GM18909 (cell line): Measurements from ENCODE around the gene SNAPC2.

ENCODE experiments used
- ATAC-seq: cut with Tn5 transposase; IDR thresholded peaks from one replicate; pipeline ENCODE4 v1.9.1; 2021; ENCODE audit warnings: mild to moderate bottlenecking; ENCODE audit not compliant: unreplicated experiment, poor library complexity

The SNAPC2 gene

GRCh38 chr19:7919610-7920518 lies at the start of gene SNAPC2:
Gene SNAPC2, plus strand, starts transcription at chr19:7920338. Its CDS starts 29 bp downstream, at chr19:7920367.
- ATAC-seq, result peak; percentile 67

- no peak for ATAC-seq
Observed at GRCh38 chr19:7870571-7871436, 49.3 kb upstream of the SNAPC2 start.

- no peak for ATAC-seq
Observed at GRCh38 chr19:7871437-7872305, 48.5 kb upstream of the SNAPC2 start.

- no peak for ATAC-seq
Observed at GRCh38 chr19:7872306-7873204, 47.6 kb upstream of the SNAPC2 start.

GRCh38 chr19:7873304-7874075 lies 46.6 kb upstream of the SNAPC2 start:
- ATAC-seq, result no peak

- ATAC-seq, result no peak
Observed at GRCh38 chr19:7874076-7874896, 45.9 kb upstream of the SNAPC2 start, which contains the start of gene PRR36. Gene PRR36, minus strand, starts transcription at chr19:7874390. Its CDS starts 701 bp downstream, at chr19:7873689.

- ATAC-seq, result no peak
Observed at GRCh38 chr19:7874897-7875273, 45.3 kb upstream of the SNAPC2 start.

- no peak for ATAC-seq
Observed at GRCh38 chr19:7877249-7877836, 42.8 kb upstream of the SNAPC2 start.

- ATAC-seq, result no peak
Observed at GRCh38 chr19:7879111-7879807, 40.9 kb upstream of the SNAPC2 start.

GRCh38 chr19:7879836-7880235 lies 40.3 kb upstream of the SNAPC2 start:
- no peak for ATAC-seq

- ATAC-seq, result no peak
Observed at GRCh38 chr19:7881910-7882309, 38.2 kb upstream of the SNAPC2 start.

- no peak for ATAC-seq
Observed at GRCh38 chr19:7883105-7883504, 37.0 kb upstream of the SNAPC2 start.

- ATAC-seq, result no peak
Observed at GRCh38 chr19:7883796-7884570, 36.2 kb upstream of the SNAPC2 start.

- ATAC-seq, result no peak
Observed at GRCh38 chr19:7885818-7886217, 34.3 kb upstream of the SNAPC2 start.

- ATAC-seq, result no peak
Observed at GRCh38 chr19:7887408-7888144, 32.6 kb upstream of the SNAPC2 start.
